Mesothelial cell of epicardium (in vitro differentiated cells): ENCODE measurements around the gene DENND6A. TPM values are rescaled to one million over a fixed set of nuclear protein-coding genes. Genes with fewer than 3 reads are reported as not detected.

Experiments used
- DNase-seq, 2 experiments: peaks; one replicate each; pipeline ENCODE4 v3.0.0; 2021; ENCODE audit warnings: low spot score in 2 of 2; ENCODE audit not compliant: unreplicated experiment in 2 of 2
- H3K27ac Mint-ChIP-seq: 2 replicates; pipeline ENCODE4 v1.8.0; 2021; ENCODE audit warnings: mixed read lengths
- H3K27me3 Mint-ChIP-seq: 2 replicates; pipeline ENCODE4 v1.8.0; 2021; ENCODE audit warnings: low read depth, mixed read lengths
- H3K36me3 Mint-ChIP-seq: 2 replicates; pipeline ENCODE4 v1.8.0; 2021; ENCODE audit warnings: mixed read lengths
- H3K4me1 Mint-ChIP-seq: 2 replicates; pipeline ENCODE4 v1.8.0; 2021; ENCODE audit warnings: mixed read lengths
- H3K4me3 Mint-ChIP-seq: 2 replicates; pipeline ENCODE4 v1.8.0; 2021; ENCODE audit warnings: mild to moderate bottlenecking, moderate library complexity, mixed read lengths
- H3K9me3 Mint-ChIP-seq: 2 replicates; pipeline ENCODE4 v1.8.0; 2021; ENCODE audit warnings: mixed read lengths
- total RNA-seq: library from RNA; stranded (reverse); gene quantifications from 3 replicates; pipeline ENCODE4 v1.2.1, GENCODE V29; 2021
- TF ChIP-seq, protein P1 (sequence below): fragments of 200-600 bp; sonication (generic); IDR thresholded peaks from one replicate; pipeline ENCODE4 v1.5.0; 2021; ENCODE audit warnings: antibody characterized with exemption; ENCODE audit not compliant: unreplicated experiment

The DENND6A gene
- total RNA-seq, 1 donor from 2014 or later: 52.0 TPM

DNA sequence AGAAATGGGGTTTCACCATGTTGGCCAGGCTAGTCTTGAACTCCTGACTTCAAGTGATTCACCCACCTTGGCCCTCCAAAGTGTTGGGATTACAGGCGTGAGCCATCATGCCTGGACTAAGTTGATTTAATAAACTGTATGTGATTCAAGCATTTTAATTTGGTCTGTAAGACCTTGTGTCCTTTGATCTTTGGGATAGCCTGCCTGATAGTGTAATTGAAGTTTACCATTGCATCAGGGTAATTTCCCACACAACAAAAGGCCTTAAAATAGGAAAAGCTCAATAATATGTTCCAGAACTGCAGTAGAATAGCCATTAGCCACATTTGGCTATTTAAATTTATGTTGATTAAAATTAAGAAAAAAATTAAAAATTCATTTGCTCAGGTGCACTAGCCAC lies 25.2 kb upstream of the DENND6A start:
- H3K4me3 Mint-ChIP-seq: no peak overlapping the region
- H3K9me3 Mint-ChIP-seq: no peaks in the 10 kb centered on the region
- no peak for DNase-seq

DNA sequence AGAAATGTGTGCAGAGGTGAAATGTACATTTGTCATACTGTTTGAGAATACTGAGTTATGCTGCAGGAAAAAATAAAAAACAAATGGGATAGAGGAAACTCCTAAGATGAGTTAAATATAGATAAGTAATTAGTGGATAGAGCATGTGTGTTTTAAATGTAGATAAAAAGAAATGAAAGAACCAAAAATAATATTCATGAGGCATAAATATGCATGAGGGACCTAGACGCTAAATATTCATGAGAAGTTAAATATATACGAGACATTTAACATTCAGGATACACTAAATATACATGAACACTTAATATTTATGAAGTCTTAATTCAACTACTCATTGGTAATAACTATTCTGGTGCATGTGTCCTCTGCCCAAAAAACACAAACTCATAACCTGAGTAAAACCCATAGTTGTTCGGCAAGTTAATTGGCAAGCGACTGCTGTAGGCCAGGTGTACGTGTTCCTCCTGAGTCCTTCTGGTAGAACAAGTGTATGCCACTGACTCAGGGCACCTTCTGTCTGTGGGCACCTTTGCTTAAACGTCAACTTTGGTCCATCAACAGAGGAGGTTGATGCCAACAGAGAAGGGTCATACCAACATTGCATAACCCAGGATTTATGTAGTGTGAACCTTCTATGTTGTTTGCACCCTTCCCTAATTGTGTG lies 24.5 kb upstream of the DENND6A start:
- H3K27me3 Mint-ChIP-seq: no peaks in the 10 kb centered on the region
- TF ChIP-seq, protein P1, sequence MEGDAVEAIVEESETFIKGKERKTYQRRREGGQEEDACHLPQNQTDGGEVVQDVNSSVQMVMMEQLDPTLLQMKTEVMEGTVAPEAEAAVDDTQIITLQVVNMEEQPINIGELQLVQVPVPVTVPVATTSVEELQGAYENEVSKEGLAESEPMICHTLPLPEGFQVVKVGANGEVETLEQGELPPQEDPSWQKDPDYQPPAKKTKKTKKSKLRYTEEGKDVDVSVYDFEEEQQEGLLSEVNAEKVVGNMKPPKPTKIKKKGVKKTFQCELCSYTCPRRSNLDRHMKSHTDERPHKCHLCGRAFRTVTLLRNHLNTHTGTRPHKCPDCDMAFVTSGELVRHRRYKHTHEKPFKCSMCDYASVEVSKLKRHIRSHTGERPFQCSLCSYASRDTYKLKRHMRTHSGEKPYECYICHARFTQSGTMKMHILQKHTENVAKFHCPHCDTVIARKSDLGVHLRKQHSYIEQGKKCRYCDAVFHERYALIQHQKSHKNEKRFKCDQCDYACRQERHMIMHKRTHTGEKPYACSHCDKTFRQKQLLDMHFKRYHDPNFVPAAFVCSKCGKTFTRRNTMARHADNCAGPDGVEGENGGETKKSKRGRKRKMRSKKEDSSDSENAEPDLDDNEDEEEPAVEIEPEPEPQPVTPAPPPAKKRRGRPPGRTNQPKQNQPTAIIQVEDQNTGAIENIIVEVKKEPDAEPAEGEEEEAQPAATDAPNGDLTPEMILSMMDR: no peak
- no peak overlapping the region for H3K4me3 Mint-ChIP-seq
- no peak overlapping the region for H3K27ac Mint-ChIP-seq
- no peaks in the 10 kb centered on the region for H3K9me3 Mint-ChIP-seq
- no peaks in the 10 kb centered on the region for H3K36me3 Mint-ChIP-seq
- H3K4me1 Mint-ChIP-seq: no peaks in the 10 kb centered on the region
- no peak for DNase-seq

More for the DNA sequence above, 25.2 kb upstream of the DENND6A start:
- Mint-ChIP-seq H3K27me3 (no peaks in the 10 kb centered on the region), H3K36me3 (no peaks in the 10 kb centered on the region), H3K27ac (no peak overlapping the region), H3K4me1 (no peaks in the 10 kb centered on the region)
- TF ChIP-seq, protein P1: no peak

DNA sequence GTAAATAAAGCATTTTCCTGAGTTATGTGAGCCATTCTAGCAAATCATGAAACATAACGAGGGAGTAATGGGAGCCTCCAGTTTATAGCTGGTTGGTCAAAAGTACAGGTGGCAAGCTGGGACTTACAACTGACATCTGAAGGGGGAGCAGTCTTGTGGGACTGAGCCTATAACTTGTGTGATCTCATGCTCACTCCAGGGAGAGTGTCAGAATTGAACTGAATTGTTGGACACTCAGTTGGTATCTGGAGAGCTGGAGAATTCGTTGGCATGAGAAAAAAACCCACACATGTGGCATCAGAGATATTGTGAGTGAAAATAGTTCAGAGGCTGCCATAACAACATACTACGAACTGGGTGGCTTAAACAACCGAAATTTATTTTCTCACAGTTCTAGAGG lies 22.8 kb upstream of the DENND6A start:
- Mint-ChIP-seq H3K4me1 (no peaks in the 10 kb centered on the region), H3K27ac (no peak overlapping the region), H3K4me3 (no peak overlapping the region), H3K36me3 (no peaks in the 10 kb centered on the region), H3K27me3 (no peaks in the 10 kb centered on the region), H3K9me3 (peaks cover 1% of the 10 kb centered on the region)
- no peak for DNase-seq
- TF ChIP-seq, protein P1: no peak

DNA sequence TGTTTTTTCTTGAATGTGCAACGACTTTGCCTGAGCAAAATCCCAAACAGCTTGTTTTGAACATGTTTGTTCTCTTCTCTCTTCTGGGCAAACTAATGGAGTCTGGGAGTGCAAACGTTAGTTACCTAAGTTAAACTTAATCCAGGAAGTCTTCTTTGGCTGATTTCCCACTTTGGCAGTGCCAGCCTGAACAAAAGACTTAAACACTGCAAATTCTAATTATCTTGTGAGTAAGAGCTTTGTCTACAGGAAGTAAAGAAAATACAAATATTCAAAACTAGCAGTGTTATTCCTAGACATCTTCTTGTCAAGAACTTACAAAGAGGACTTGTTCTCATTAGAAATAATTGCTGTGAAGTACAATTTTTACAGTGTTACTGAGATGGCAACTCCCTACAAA lies 16.7 kb upstream of the DENND6A start:
- H3K36me3 Mint-ChIP-seq: no peaks in the 10 kb centered on the region
- H3K4me3 Mint-ChIP-seq: no peak overlapping the region

DNA sequence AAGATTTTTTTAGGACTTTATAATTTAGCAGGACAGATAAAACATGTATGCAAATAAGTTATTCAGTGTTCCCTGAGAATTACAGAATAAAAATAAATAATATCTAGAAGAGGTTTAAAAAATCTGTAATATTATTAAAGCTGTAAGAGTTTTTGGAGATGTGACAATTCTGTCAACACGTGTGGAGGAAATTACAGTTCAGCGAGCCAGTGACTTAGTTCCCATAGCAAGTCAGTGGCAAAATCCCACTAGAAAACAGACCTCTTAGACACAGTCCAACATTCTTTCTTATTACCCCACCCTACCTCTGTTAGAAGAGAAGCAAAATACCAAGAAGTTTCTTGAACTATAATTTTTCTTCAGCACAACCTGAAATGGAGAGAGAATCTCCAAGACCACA lies 16.2 kb upstream of the DENND6A start:
- Mint-ChIP-seq H3K27me3 (no peaks in the 10 kb centered on the region), H3K4me1 (peaks cover 3% of the 10 kb centered on the region), H3K27ac (peak overlapping the region; percentile 40), H3K4me3 (no peak overlapping the region), H3K36me3 (no peaks in the 10 kb centered on the region), H3K9me3 (peaks cover 12% of the 10 kb centered on the region)
- no peak for DNase-seq
- TF ChIP-seq, protein P1: no peak

More for the DNA sequence above, 16.7 kb upstream of the DENND6A start:
- H3K4me1 Mint-ChIP-seq: peaks cover 3% of the 10 kb centered on the region
- peak overlapping the region; percentile 40 for H3K27ac Mint-ChIP-seq
- no peaks in the 10 kb centered on the region for H3K27me3 Mint-ChIP-seq
- H3K9me3 Mint-ChIP-seq: peaks cover 12% of the 10 kb centered on the region
- TF ChIP-seq, protein P1: no peak
- DNase-seq: no peak
